Activated CD4-positive, alpha-beta T cell treated with anti-CD3 and anti-CD28 coated beads for 24 hours (primary cell): ENCODE results near the gene POSTN.
"Not testable (repeated sequence)": the region's sequence is repeated elsewhere in the genome, so short reads cannot be mapped to it uniquely, and the experiment has no call there.

ENCODE experiments used
- DNase-seq, 2 donors: peaks; one replicate each; pipeline ENCODE4 v3.0.0-alpha.2; 2020; ENCODE audit warnings: low read depth in 2 of 2

The POSTN gene

GRCh38 chr13:37597477-37598025, 1.0 kb downstream of the POSTN start:
- no peak for DNase-seq

- no peak for DNase-seq
Measured at GRCh38 chr13:37596805-37597204, 1.8 kb downstream of the POSTN start.

GRCh38 chr13:37595162-37595561, 3.4 kb downstream of the POSTN start:
- DNase-seq, result no peak

GRCh38 chr13:37594550-37594949, 4.0 kb downstream of the POSTN start:
- DNase-seq, result no peak

GRCh38 chr13:37589381-37589780, 9.2 kb downstream of the POSTN start:
- DNase-seq, result not testable (repeated sequence)

GRCh38 chr13:37587236-37587635, 11.3 kb downstream of the POSTN start:
- DNase-seq, result no peak

GRCh38 chr13:37586164-37586563, 12.4 kb downstream of the POSTN start:
- no peak for DNase-seq

- DNase-seq, result no peak
Measured at GRCh38 chr13:37585541-37585940, 13.0 kb downstream of the POSTN start.

- no peak for DNase-seq
Measured at GRCh38 chr13:37576601-37577000, 22.0 kb downstream of the POSTN start.

- DNase-seq, result no peak
Measured at GRCh38 chr13:37565425-37565824, 33.1 kb downstream of the POSTN start.

- DNase-seq, result no peak
Measured at GRCh38 chr13:37561031-37561430, 37.5 kb downstream of the POSTN start.

- no peak for DNase-seq
Measured at GRCh38 chr13:37560526-37560925, 38.0 kb downstream of the POSTN start.

- not testable (repeated sequence) for DNase-seq
Measured at GRCh38 chr13:37558766-37559165, 39.8 kb downstream of the POSTN start.

- no peak for DNase-seq
Measured at GRCh38 chr13:37546087-37546486, 52.5 kb downstream of the POSTN start.

GRCh38 chr13:37544995-37545394, 53.6 kb downstream of the POSTN start:
- no peak for DNase-seq

- DNase-seq, result no peak
Measured at GRCh38 chr13:37539976-37540605, 58.5 kb downstream of the POSTN start.

GRCh38 chr13:37539170-37539569, 59.4 kb downstream of the POSTN start:
- DNase-seq, result no peak

GRCh38 chr13:37535501-37535900, 63.1 kb downstream of the POSTN start:
- no peak for DNase-seq

GRCh38 chr13:37534676-37535075, 63.9 kb downstream of the POSTN start:
- no peak for DNase-seq

- no peak for DNase-seq
Measured at GRCh38 chr13:37534181-37534580, 64.4 kb downstream of the POSTN start.

GRCh38 chr13:37531049-37531448, 67.5 kb downstream of the POSTN start:
- DNase-seq, result no peak

- DNase-seq, result no peak
Measured at GRCh38 chr13:37529751-37530385, 68.7 kb downstream of the POSTN start.

- DNase-seq, result no peak
Measured at GRCh38 chr13:37526710-37527473, 71.7 kb downstream of the POSTN start.
